ENCODE measurements around the gene COL18A1.
"Not testable (repeated sequence)": the region's sequence is repeated elsewhere in the genome, so short reads cannot be mapped to it uniquely, and the experiment has no call there.

Gene COL18A1

GRCh38 chr21:45525153-45525909 lies 120.4 kb downstream of the COL18A1 start:
- DNase-seq = no peak

- DNase-seq = no peak
These were observed 120.9 kb downstream of the COL18A1 start for GRCh38 chr21:45525910-45526306.

GRCh38 chr21:45527151-45527999 lies 122.4 kb downstream of the COL18A1 start:
- DNase-seq = not testable (repeated sequence)

GRCh38 chr21:45528028-45528705 lies 123.2 kb downstream of the COL18A1 start:
- no peak for DNase-seq

GRCh38 chr21:45528981-45529784 lies 124.2 kb downstream of the COL18A1 start:
- no peak for DNase-seq

- DNase-seq = no peak
These were observed 124.9 kb downstream of the COL18A1 start for GRCh38 chr21:45529785-45530422.

- DNase-seq = no peak
These were observed 125.6 kb downstream of the COL18A1 start for GRCh38 chr21:45530423-45531113.

- DNase-seq = not testable (repeated sequence)
These were observed 126.1 kb downstream of the COL18A1 start for GRCh38 chr21:45531114-45531392.

GRCh38 chr21:45531393-45532215 lies 126.6 kb downstream of the COL18A1 start:
- DNase-seq = no peak

- no peak for DNase-seq
These were observed 127.9 kb downstream of the COL18A1 start for GRCh38 chr21:45532826-45533360.

- DNase-seq = no peak
These were observed 128.4 kb downstream of the COL18A1 start for GRCh38 chr21:45533361-45533845.

GRCh38 chr21:45533846-45534635 lies 129.1 kb downstream of the COL18A1 start:
- DNase-seq = no peak

GRCh38 chr21:45534636-45535331 lies 129.8 kb downstream of the COL18A1 start:
- DNase-seq = no peak

GRCh38 chr21:45535341-45536081 lies 130.5 kb downstream of the COL18A1 start:
- no peak for DNase-seq

GRCh38 chr21:45536301-45537081 lies 131.5 kb downstream of the COL18A1 start:
- no peak for DNase-seq

GRCh38 chr21:45537111-45537745 lies 132.3 kb downstream of the COL18A1 start:
- DNase-seq = no peak

Data from activated gamma-delta T cell (primary cell).